ENCODE measurements around the gene PEPD.

PEPD gene

GRCh38 chr19:33514885-33515551 lies 6.6 kb downstream of the PEPD start:
- H2AFZ ChIP-seq (ENCODE audit: low read length): no peak overlapping the region
- no peak overlapping the region for H2BK15ac ChIP-seq (ENCODE audit: low read length)
- no peak overlapping the region for H3K14ac ChIP-seq (ENCODE audit: low read length)
- peaks cover 25% of the 10 kb centered on the region for H3K79me1 ChIP-seq (ENCODE audit: low read depth, low read length)
- no peak overlapping the region for H4K91ac ChIP-seq (ENCODE audit: low read depth, low read length, poor library complexity)
- no peak overlapping the region for H2BK12ac ChIP-seq (ENCODE audit: low read length)
- no peak overlapping the region for H3K4me3 ChIP-seq (ENCODE audit: low read length in 2 of 2)
- H3K9me3 ChIP-seq (replicated peaks in 1 of 2; ENCODE audit: control insufficient read depth in 2 of 2, insufficient read depth in 1 of 2, low read depth in 1 of 2, low read length in 2 of 2): no peaks in the 10 kb centered on the region
- H3K9ac ChIP-seq (ENCODE audit: low read depth, low read length, poor library complexity): peak overlapping the region; percentile 37
- no peaks in the 10 kb centered on the region for H3K4me1 ChIP-seq (ENCODE audit: control insufficient read depth in 2 of 2, insufficient read depth in 1 of 2, low read depth in 1 of 2, low read length in 2 of 2)
- H2AK5ac ChIP-seq (ENCODE audit: low read depth, low read length): peak overlapping the region; percentile 88
- H3K23ac ChIP-seq (ENCODE audit: low read depth, low read length, poor library complexity): no peak overlapping the region
- no peaks in the 10 kb centered on the region for H3K27me3 ChIP-seq (ENCODE audit: control insufficient read depth in 3 of 3, insufficient read depth in 3 of 3, low read depth in 1 of 3, low read length in 3 of 3)
- no peak overlapping the region for H3K27ac ChIP-seq (replicated peaks; ENCODE audit: low read length)
- no peak overlapping the region for H2BK5ac ChIP-seq (ENCODE audit: low read length)
- no peak for DNase-seq (ENCODE audit: low spot score)
- H3K4me2 ChIP-seq (ENCODE audit: insufficient read depth, low read length, poor library complexity, severe bottlenecking): no peak overlapping the region
- WGBS, 2 donors (ENCODE audit: extremely low coverage in 2 of 2, insufficient read length in 2 of 2, insufficient replicate concordance in 1 of 2): no CpG with 5 or more reads among the region's 25 CpGs
- H3K4ac ChIP-seq (ENCODE audit: low read length): no peak overlapping the region
- H3K36me3 ChIP-seq (replicated peaks in 1 of 2; ENCODE audit: control insufficient read depth in 2 of 2, insufficient read depth in 2 of 2, low read length in 2 of 2): peaks cover 0 to 2% of the 10 kb centered on the region in 2 donors
- H4K8ac ChIP-seq (ENCODE audit: low read depth, low read length): no peak overlapping the region
- no peak overlapping the region for H3K18ac ChIP-seq (ENCODE audit: low read length)
- no peak overlapping the region for H2BK120ac ChIP-seq (ENCODE audit: low read depth, low read length)

DNA sequence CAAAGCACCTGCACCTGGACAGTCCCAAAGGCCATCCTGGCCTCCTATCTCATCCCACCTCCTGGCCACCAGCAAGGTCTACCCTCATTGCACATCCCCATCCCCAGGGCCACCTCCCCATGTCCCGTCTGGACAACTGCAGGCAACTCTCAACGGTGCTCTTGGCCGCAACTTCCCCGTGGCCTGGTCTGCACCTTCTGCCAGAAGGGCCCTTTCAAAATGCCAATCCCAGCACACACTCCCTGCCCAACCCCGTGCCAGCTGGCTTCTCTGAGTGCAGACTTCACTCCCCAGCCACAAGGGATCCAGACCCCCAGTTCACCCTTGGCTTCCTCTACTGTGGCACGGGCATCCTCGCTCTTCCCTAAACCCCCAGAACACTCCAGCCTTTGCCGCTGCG lies 8.2 kb downstream of the PEPD start:
- H2BK12ac ChIP-seq (ENCODE audit: low read length): no peak overlapping the region
- H3K9me3 ChIP-seq (replicated peaks in 1 of 2; ENCODE audit: control insufficient read depth in 2 of 2, insufficient read depth in 1 of 2, low read depth in 1 of 2, low read length in 2 of 2): no peaks in the 10 kb centered on the region
- no peak overlapping the region for H3K18ac ChIP-seq (ENCODE audit: low read length)
- H2BK120ac ChIP-seq (ENCODE audit: low read depth, low read length): no peak overlapping the region
- H3K36me3 ChIP-seq (replicated peaks in 1 of 2; ENCODE audit: control insufficient read depth in 2 of 2, insufficient read depth in 2 of 2, low read length in 2 of 2): peaks cover 0 to 2% of the 10 kb centered on the region in 2 donors
- no CpG with 5 or more reads among the region's 9 CpGs for WGBS, 2 donors (ENCODE audit: extremely low coverage in 2 of 2, insufficient read length in 2 of 2, insufficient replicate concordance in 1 of 2)
- no peaks in the 10 kb centered on the region for H3K4me1 ChIP-seq (ENCODE audit: control insufficient read depth in 2 of 2, insufficient read depth in 1 of 2, low read depth in 1 of 2, low read length in 2 of 2)
- H3K4ac ChIP-seq (ENCODE audit: low read length): no peak overlapping the region
- peaks cover 30% of the 10 kb centered on the region for H3K79me1 ChIP-seq (ENCODE audit: low read depth, low read length)
- H3K4me2 ChIP-seq (ENCODE audit: insufficient read depth, low read length, poor library complexity, severe bottlenecking): no peak overlapping the region
- no peaks in the 10 kb centered on the region for H3K27me3 ChIP-seq (ENCODE audit: control insufficient read depth in 3 of 3, insufficient read depth in 3 of 3, low read depth in 1 of 3, low read length in 3 of 3)
- no peak overlapping the region for H3K4me3 ChIP-seq (ENCODE audit: low read length in 2 of 2)
- H2BK15ac ChIP-seq (ENCODE audit: low read length): no peak overlapping the region
- H2BK5ac ChIP-seq (ENCODE audit: low read length): no peak overlapping the region
- H3K23ac ChIP-seq (ENCODE audit: low read depth, low read length, poor library complexity): no peak overlapping the region
- no peak for DNase-seq (ENCODE audit: low spot score)
- H3K14ac ChIP-seq (ENCODE audit: low read length): no peak overlapping the region
- no peak overlapping the region for H2AFZ ChIP-seq (ENCODE audit: low read length)
- H2AK5ac ChIP-seq (ENCODE audit: low read depth, low read length): peak overlapping the region; percentile 46
- no peak overlapping the region for H3K27ac ChIP-seq (replicated peaks; ENCODE audit: low read length)
- no peak overlapping the region for H4K8ac ChIP-seq (ENCODE audit: low read depth, low read length)
- H4K91ac ChIP-seq (ENCODE audit: low read depth, low read length, poor library complexity): no peak overlapping the region
- no peak overlapping the region for H3K9ac ChIP-seq (ENCODE audit: low read depth, low read length, poor library complexity)

DNA sequence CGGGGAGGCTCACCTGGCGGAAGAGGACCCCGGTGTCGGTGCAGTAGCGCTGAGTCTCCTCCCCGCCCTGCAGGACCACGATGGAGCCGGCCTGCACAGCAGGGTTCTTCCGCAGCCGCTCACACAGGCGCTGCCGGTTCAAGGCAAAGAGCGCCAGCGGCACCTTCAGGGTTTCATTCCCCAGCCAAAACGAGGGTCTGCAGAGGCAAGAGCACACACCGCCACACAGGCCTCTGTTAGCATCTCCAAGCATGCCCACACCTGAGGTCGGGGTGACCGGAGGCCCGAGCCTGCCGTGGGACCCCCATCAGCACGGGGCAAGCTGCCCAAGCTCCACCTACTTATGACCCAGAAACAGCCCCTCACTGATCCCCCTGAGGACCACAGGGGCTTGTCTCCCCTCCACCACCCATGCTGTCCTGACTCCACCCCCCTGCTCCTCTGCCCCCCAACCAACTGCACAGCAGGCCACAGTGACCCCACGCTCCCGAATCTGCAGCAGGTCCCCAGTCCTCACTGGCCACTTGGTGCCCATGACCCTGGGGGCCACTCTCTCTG lies 8.9 kb downstream of the PEPD start:
- H2BK12ac ChIP-seq (ENCODE audit: low read length): no peak overlapping the region
- no peak overlapping the region for H3K18ac ChIP-seq (ENCODE audit: low read length)
- H3K9ac ChIP-seq (ENCODE audit: low read depth, low read length, poor library complexity): no peak overlapping the region
- no peak overlapping the region for H2AK5ac ChIP-seq (ENCODE audit: low read depth, low read length)
- H2BK120ac ChIP-seq (ENCODE audit: low read depth, low read length): no peak overlapping the region
- no peak overlapping the region for H2AFZ ChIP-seq (ENCODE audit: low read length)
- H3K4me3 ChIP-seq (ENCODE audit: low read length in 2 of 2): no peak overlapping the region
- peaks cover 0 to 2% of the 10 kb centered on the region in 2 donors for H3K36me3 ChIP-seq (replicated peaks in 1 of 2; ENCODE audit: control insufficient read depth in 2 of 2, insufficient read depth in 2 of 2, low read length in 2 of 2)
- no peak overlapping the region for H4K8ac ChIP-seq (ENCODE audit: low read depth, low read length)
- no CpG with 5 or more reads among the region's 23 CpGs for WGBS, 2 donors (ENCODE audit: extremely low coverage in 2 of 2, insufficient read length in 2 of 2, insufficient replicate concordance in 1 of 2)
- H3K4me2 ChIP-seq (ENCODE audit: insufficient read depth, low read length, poor library complexity, severe bottlenecking): no peak overlapping the region
- no peak for DNase-seq (ENCODE audit: low spot score)
- no peak overlapping the region for H3K27ac ChIP-seq (replicated peaks; ENCODE audit: low read length)
- H2BK15ac ChIP-seq (ENCODE audit: low read length): no peak overlapping the region
- no peaks in the 10 kb centered on the region for H3K27me3 ChIP-seq (ENCODE audit: control insufficient read depth in 3 of 3, insufficient read depth in 3 of 3, low read depth in 1 of 3, low read length in 3 of 3)
- no peak overlapping the region for H2BK5ac ChIP-seq (ENCODE audit: low read length)
- no peak overlapping the region for H3K14ac ChIP-seq (ENCODE audit: low read length)
- no peak overlapping the region for H3K23ac ChIP-seq (ENCODE audit: low read depth, low read length, poor library complexity)
- peaks cover 33% of the 10 kb centered on the region for H3K79me1 ChIP-seq (ENCODE audit: low read depth, low read length)
- peaks cover 0 to under 1% of the 10 kb centered on the region in 2 donors for H3K4me1 ChIP-seq (ENCODE audit: control insufficient read depth in 2 of 2, insufficient read depth in 1 of 2, low read depth in 1 of 2, low read length in 2 of 2)
- no peak overlapping the region for H3K4ac ChIP-seq (ENCODE audit: low read length)
- no peak overlapping the region for H4K91ac ChIP-seq (ENCODE audit: low read depth, low read length, poor library complexity)
- H3K9me3 ChIP-seq (replicated peaks in 1 of 2; ENCODE audit: control insufficient read depth in 2 of 2, insufficient read depth in 1 of 2, low read depth in 1 of 2, low read length in 2 of 2): no peaks in the 10 kb centered on the region

DNA sequence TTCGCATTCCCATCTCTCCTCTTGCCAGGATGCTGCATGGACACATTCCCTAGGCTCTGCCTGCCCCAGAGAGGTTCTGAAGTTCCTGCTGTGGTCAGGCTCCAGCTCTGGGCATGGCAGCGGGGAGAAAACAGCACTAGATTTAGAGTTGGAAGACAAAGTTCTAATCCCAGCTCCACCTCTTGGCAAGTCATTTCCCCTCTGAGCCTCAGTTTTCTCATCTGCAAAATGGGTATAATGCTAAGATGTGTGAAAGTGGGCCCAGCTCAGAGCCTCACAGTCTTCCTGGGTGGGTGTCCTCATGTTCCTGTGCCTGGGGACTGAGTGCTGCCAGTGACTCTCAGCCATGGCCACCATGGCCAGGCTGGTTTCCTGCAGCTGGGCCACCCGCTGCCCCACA lies 9.6 kb downstream of the PEPD start:
- Histone ChIP-seq H2BK120ac (ENCODE audit: low read depth, low read length) (no peak overlapping the region), H3K4ac (ENCODE audit: low read length) (no peak overlapping the region), H3K79me1 (ENCODE audit: low read depth, low read length) (peaks cover 33% of the 10 kb centered on the region), H2BK12ac (ENCODE audit: low read length) (no peak overlapping the region), H3K9me3 (replicated peaks in 1 of 2; ENCODE audit: control insufficient read depth in 2 of 2, insufficient read depth in 1 of 2, low read depth in 1 of 2, low read length in 2 of 2) (no peaks in the 10 kb centered on the region), H4K8ac (ENCODE audit: low read depth, low read length) (no peak overlapping the region), H3K14ac (ENCODE audit: low read length) (no peak overlapping the region), H2BK5ac (ENCODE audit: low read length) (no peak overlapping the region), H3K27ac (replicated peaks; ENCODE audit: low read length) (no peak overlapping the region), H3K4me2 (ENCODE audit: insufficient read depth, low read length, poor library complexity, severe bottlenecking) (no peak overlapping the region), H2AK5ac (ENCODE audit: low read depth, low read length) (no peak overlapping the region), H4K91ac (ENCODE audit: low read depth, low read length, poor library complexity) (no peak overlapping the region), H3K23ac (ENCODE audit: low read depth, low read length, poor library complexity) (no peak overlapping the region), H2AFZ (ENCODE audit: low read length) (no peak overlapping the region), H3K27me3 (ENCODE audit: control insufficient read depth in 3 of 3, insufficient read depth in 3 of 3, low read depth in 1 of 3, low read length in 3 of 3) (no peaks in the 10 kb centered on the region), H3K4me1 (ENCODE audit: control insufficient read depth in 2 of 2, insufficient read depth in 1 of 2, low read depth in 1 of 2, low read length in 2 of 2) (peaks cover 0 to 7% of the 10 kb centered on the region in 2 donors), H3K4me3 (ENCODE audit: low read length in 2 of 2) (no peak overlapping the region), H3K9ac (ENCODE audit: low read depth, low read length, poor library complexity) (no peak overlapping the region), H3K36me3 (replicated peaks in 1 of 2; ENCODE audit: control insufficient read depth in 2 of 2, insufficient read depth in 2 of 2, low read length in 2 of 2) (peaks cover 0 to 2% of the 10 kb centered on the region in 2 donors), H3K18ac (ENCODE audit: low read length) (no peak overlapping the region), H2BK15ac (ENCODE audit: low read length) (no peak overlapping the region)
- DNase-seq (ENCODE audit: low spot score): no peak
- no CpG with 5 or more reads among the region's 3 CpGs for WGBS, 2 donors (ENCODE audit: extremely low coverage in 2 of 2, insufficient read length in 2 of 2, insufficient replicate concordance in 1 of 2)

Measured in neuronal stem cell (in vitro differentiated cells).